ENCODE results near the gene TP53AIP1. TPM values are rescaled to one million over a fixed set of nuclear protein-coding genes. Genes with fewer than 3 reads are reported as not detected.
A peak's percentile ranks its signal among the peaks of the same experiment; 100 is the strongest.

Gene TP53AIP1
- total and polyA plus RNA-seq, 9 of the 15 experiments (the other 6 are each of a cell fraction or from before 2014, with no cell fraction given), result not detected

GRCh38 chr11:128904656-128905344 is 37.9 kb downstream of the TP53AIP1 start:
- Histone ChIP-seq H2AFZ (ENCODE audit: low read depth, low read length) (no peak overlapping the region), H3K4me2 (ENCODE audit: insufficient read depth, low read length) (no peak overlapping the region), H3K9ac (ENCODE audit: insufficient read depth in 1 of 2, low read depth in 2 of 2, low read length in 2 of 2) (no peak overlapping the region), H3K27ac (ENCODE audit: extremely low read depth, low read depth, low read length) (no peak overlapping the region), H3K9me3 (replicated peaks; ENCODE audit: control insufficient read depth, insufficient read depth, low read depth, low read length) (no peaks in the 10 kb centered on the region), H4K20me1 (replicated peaks; ENCODE audit: control insufficient read depth, insufficient read depth, low read length) (no peaks in the 10 kb centered on the region; the same call in 1 of the 2 replicates), H3K36me3 (ENCODE audit: control insufficient read depth, insufficient read depth, low read length) (no peaks in the 10 kb centered on the region), H3K4me3 (no peak overlapping the region), H3K9me1 (ENCODE audit: control insufficient read depth, insufficient read depth, low read length) (no peaks in the 10 kb centered on the region), H3K27me3 (ENCODE audit: control insufficient read depth in 2 of 2, insufficient read depth in 2 of 2, low read length in 2 of 2) (peaks cover 11 to 36% of the 10 kb centered on the region in 2 experiments), H3K79me2 (ENCODE audit: control insufficient read depth, insufficient read depth, low read length) (no peaks in the 10 kb centered on the region), H3K4me1 (replicated peaks in 1 of 2; ENCODE audit: control insufficient read depth in 2 of 2, insufficient read depth in 2 of 2, low read length in 2 of 2) (0 out of 5 replicates have a peak, but pooled peaks cover 0 to 4% of the 10 kb centered on the region in 2 experiments)
- ATAC-seq (peak; percentile 32), FAIRE-seq (no peak), DNase-seq (ENCODE audit: extremely low read depth in 1 of 4, low spot score in 3 of 4) (peak in 3 of 4 experiments; percentile 18 to 37 (median 35))
- BruUV-seq (replicated peaks), result no TSS peak
- ChIA-PET POLR2A (no interaction called here), CTCF (ENCODE audit: low intra/inter-chr PET ratio) (no interaction called here)
- intact Hi-C loops (cut with micrococcal nuclease) (no loop called here), in situ Hi-C loops (cut with MboI) (no loop called here)
- 2% methylated on average over 15 of the region's 25 CpGs for WGBS (ENCODE audit: insufficient coverage, low coverage, missing lambda C conversion rate)
- TF ChIP-seq MEIS2 (IDR thresholded peaks at IDR 0.05; ENCODE audit: partially characterized antibody) (peak; percentile 5), CAMTA2 (CRISPR knock-in tag; conservative IDR thresholded peaks at IDR 0.05) (no peak)

- Histone ChIP-seq H3K4me1 (replicated peaks in 1 of 2; ENCODE audit: control insufficient read depth in 2 of 2, insufficient read depth in 2 of 2, low read length in 2 of 2) (0 out of 5 replicates have a peak, but pooled peaks cover 0 to 4% of the 10 kb centered on the region in 2 experiments), H3K9me1 (ENCODE audit: control insufficient read depth, insufficient read depth, low read length) (no peaks in the 10 kb centered on the region), H3K27ac (ENCODE audit: extremely low read depth, low read depth, low read length) (no peak overlapping the region), H3K4me3 (no peak overlapping the region), H3K79me2 (ENCODE audit: control insufficient read depth, insufficient read depth, low read length) (no peaks in the 10 kb centered on the region), H3K9ac (ENCODE audit: insufficient read depth in 1 of 2, low read depth in 2 of 2, low read length in 2 of 2) (no peak overlapping the region), H4K20me1 (replicated peaks; ENCODE audit: control insufficient read depth, insufficient read depth, low read length) (no peaks in the 10 kb centered on the region; the same call in 1 of the 2 replicates), H3K4me2 (ENCODE audit: insufficient read depth, low read length) (no peak overlapping the region), H2AFZ (ENCODE audit: low read depth, low read length) (no peak overlapping the region), H3K9me3 (replicated peaks; ENCODE audit: control insufficient read depth, insufficient read depth, low read depth, low read length) (no peaks in the 10 kb centered on the region), H3K36me3 (ENCODE audit: control insufficient read depth, insufficient read depth, low read length) (no peaks in the 10 kb centered on the region), H3K27me3 (ENCODE audit: control insufficient read depth in 2 of 2, insufficient read depth in 2 of 2, low read length in 2 of 2) (peaks cover 11 to 36% of the 10 kb centered on the region in 2 experiments)
- DNase-seq (ENCODE audit: extremely low read depth in 1 of 4, low spot score in 3 of 4) (no peak), ATAC-seq (no peak), FAIRE-seq (no peak)
- in situ Hi-C loops (cut with MboI) (no loop called here), intact Hi-C loops (cut with micrococcal nuclease) (no loop called here)
- ChIA-PET CTCF (ENCODE audit: low intra/inter-chr PET ratio) (no interaction called here), POLR2A (no interaction called here)
- WGBS (ENCODE audit: insufficient coverage, low coverage, missing lambda C conversion rate), result 23% methylated on average over 14 of the region's 14 CpGs
- TF ChIP-seq IFI16 (CRISPR knock-in tag; IDR thresholded peaks at IDR 0.05) (no peak), GTF3C2 (IDR thresholded peaks at IDR 0.05; ENCODE audit: borderline replicate concordance, extremely low read depth, insufficient read length) (no peak), USF2 (CRISPR knock-in tag; IDR thresholded peaks at IDR 0.05) (no peak)
- BruUV-seq (replicated peaks), result no TSS peak
These were observed 38.4 kb downstream of the TP53AIP1 start for GRCh38 chr11:128904303-128904655.

Measured in K562 (cell line).